ENCODE measurements around the gene BSCL2.
"Not testable (repeated sequence)": the region's sequence is repeated elsewhere in the genome, so short reads cannot be mapped to it uniquely, and the experiment has no call there.

BSCL2 gene

DNA sequence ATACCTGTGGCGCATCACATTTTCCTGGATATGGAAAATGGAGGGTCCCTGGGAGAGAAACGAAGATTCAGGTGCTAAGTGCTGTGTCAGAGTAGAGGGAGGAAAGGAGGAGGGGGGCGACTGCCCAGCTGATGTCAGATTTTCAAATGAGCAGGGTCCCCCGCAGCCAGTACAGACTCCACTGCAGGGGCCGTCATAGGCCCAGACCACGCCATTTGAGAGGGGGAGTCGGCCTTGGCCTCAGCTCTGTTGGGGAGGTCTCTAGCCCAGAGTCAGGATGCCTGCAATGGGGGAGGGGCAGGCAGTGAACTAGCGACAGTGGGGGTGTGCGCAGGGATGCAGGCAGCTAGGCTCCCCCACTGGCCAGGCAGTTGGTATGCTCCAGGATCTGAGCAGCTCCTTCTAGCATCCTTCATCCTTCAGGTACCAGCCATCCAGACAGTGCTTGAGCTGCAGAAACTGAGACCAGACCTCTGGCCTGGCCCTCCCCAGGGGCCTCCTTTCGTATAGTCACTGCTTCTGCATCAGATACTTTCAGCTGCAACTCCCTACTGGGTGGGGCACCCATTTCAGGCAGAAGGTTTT is at the start of gene BSCL2, which contains the start of gene GNG3:
BSCL2 (minus strand) TSS at position 148 of the 585 bp plus-strand sequence. CDS start 229 bp downstream, outside the sequence.
GNG3 (plus strand) TSS at position 400 of the 585 bp plus-strand sequence. CDS start 620 bp downstream, outside the sequence.
- DNase-seq: peak in 12 of 14 donors; percentile 8 to 99 (median 51)

DNA sequence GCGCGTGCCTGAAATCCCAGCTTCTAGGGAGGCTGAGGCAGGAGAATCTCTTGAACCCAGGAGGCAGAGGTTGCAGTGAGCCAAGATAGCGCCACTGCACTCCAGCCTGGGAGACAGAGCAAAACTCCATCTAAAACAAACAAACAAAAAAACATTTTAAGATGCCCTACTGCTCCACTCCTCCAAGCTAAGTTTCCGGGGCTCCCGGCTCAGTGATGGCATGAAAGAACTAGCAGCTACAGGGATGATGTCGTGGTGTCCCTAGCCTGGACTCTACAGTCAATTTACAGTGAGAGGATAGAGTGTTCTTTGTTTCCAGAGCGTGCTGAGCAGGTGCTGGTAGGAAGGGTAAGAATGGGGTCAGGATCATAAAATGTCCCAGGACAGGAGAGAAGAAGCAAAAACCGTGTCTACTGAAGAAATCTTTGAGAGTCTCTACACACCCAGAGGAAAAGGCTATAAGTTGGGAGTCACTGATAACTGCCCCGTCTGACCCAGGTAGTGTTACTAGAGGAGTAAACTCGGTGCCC is 47.9 kb upstream of the BSCL2 start:
- peak in 2 of 14 donors; percentile 8 to 11 for DNase-seq

DNA sequence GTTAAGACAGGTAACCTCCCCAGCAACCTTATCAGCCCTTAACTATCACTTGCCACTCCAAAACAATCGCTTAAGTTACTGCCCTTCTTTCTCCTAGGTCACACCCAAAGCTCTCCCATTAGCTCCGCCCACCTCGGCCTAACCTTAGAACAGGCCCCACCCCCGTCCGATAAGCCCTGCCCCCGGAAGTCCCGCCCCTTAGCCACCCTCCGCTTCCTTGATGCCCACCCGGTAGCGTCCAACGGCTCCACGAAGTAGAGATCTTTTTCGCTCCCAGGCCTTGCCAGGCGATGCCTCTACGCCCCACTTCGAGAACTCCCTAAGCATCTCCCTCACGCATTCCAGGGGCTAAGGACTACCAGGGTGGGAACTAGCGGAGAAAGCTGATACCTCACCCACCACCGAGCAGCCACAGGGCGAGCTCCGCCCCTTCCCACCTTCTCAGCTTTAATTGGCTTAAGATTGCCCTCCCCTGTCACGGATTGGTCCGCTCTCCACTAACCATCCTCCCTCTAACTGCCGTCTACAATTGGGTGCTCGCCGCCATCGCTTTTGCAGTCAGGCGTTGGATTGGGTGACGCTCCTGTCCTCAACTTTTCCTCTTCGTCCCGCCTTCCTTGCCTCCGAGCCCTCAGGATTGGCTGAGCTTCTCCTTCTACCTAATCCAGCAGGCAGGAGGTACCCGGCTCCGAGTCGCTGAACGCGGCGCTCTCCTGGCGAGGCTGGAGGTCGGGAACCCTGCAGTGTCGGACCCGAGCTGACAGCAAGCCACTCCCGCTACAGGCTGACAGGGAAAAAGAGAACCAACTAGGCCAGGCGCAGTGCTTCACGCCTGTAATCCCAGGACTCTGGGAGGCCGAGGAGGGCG is 46.7 kb upstream of the BSCL2 start, which contains the start of gene ZBTB3:
ZBTB3 (minus strand) TSS at position 425 of the 868 bp plus-strand sequence. CDS start 496 bp downstream, outside the sequence.
- peak; percentile 92 to 100 (median 98) for DNase-seq

DNA sequence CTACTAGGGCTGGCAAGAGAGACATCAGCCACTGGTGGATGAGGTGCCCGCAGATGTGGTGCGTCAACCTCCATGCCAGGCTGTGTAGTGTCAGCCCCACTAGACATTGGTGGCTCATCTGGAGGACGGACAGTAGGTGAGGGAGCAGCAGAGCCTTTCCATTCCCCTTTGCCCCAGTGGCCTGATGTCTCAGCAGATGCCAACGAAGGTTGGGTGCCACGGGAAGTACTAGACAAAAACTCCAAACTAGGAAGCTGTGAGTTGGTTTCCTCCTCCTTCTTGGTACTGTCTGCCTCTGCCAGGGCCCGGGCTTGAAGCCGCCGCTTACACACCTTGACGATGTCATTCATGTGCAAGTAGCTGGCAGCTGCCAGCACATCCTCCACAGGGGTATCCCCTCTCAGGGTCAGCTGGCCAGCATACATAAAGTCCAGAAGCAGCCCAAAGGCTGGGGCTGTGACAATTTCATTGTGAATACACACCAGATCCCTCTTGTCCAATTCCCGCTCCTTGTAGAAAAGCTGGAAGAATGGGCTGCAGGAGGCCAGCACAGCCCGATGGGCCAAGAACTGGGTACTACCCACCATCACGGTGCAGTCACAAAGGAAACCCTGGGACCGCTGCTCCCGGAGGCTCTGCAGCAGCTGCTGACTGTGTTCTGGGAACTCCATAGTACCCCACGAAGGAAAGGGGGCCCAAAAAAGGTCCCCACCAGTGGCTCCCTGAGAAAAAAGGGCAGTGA is 45.9 kb upstream of the BSCL2 start:
- peak in 1 of 14 donors; percentile 35 for DNase-seq

DNA sequence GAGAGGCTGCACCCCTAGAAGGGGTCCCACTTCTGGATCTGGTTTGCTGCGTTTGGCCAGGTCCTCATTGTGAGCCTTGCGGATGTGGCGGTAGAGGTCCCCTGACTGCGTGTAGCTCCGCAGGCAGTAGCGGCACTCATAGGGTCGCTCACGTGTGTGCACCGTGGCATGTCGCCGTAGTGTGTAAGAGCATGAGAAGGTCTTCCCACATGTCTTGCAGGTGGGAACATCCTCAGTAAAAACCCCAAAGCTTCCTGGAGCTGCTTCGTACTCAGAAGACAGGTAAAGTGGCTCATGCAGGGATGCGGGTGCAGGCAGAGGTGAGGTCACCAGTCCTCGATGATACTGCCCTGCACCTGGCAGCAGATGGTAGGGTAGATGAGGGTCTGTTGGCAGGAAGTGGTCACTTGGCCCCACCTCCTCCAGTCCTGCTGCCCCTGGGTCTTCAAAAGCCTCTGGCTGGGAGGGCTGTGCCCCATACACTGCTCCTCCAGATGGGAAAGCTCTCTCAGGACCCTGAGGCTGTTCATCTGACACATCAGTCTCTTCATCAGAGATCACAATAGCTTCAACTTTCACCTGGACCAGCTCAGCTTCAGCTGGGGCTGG is 45.1 kb upstream of the BSCL2 start:
- no peak for DNase-seq

DNA sequence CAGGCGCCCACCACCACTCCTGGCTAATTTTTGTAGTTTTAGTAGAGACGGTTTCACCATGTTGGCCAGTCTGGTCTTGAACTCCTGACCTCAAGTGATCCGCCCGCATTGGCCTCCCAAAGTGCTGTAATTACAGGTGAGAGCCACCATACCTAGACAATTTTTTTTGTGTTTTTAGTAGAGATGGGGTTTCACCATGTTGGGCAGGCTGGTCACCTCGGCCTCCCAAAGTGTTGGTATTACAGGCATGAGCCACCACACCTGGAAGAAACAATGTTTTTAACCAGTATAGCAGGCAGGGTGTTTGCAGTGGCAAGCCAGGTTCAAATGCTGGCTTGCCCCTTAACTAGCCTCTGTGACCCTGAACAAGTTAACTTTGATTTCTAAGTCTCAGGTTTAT is 42.7 kb upstream of the BSCL2 start:
- DNase-seq: not testable (repeated sequence)

DNA sequence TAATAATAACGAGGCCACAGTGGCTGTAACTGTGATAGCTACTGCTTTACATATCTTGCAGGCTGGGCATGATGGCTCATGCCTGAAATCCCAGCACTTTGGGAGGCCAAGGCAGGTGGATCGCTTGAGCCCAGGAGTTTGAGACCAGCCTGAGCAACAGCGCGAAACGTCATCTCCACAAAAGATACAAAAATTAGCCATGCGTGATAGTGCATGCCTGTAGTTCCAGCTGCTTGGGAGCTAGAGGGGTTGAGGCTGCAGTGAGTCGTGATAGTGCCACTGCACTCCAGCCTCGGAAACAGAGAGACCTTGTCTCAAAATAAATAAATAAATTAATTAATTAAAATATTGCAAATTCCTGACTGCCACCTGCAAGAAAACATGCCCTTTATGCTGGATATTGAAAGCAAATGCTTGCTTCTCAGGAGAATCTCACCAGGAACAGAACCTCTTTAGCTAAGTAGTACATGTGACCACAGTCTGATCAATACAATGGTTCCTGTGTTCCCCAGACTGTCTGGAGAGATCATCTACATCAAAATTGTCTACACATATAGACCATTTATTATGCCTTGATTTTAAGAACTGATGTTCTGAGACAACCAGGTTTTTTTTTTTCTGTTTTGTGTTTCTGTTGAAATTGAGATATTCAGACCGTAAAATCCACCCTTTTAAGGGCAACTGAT is 40.4 kb upstream of the BSCL2 start:
- DNase-seq: no peak

DNA sequence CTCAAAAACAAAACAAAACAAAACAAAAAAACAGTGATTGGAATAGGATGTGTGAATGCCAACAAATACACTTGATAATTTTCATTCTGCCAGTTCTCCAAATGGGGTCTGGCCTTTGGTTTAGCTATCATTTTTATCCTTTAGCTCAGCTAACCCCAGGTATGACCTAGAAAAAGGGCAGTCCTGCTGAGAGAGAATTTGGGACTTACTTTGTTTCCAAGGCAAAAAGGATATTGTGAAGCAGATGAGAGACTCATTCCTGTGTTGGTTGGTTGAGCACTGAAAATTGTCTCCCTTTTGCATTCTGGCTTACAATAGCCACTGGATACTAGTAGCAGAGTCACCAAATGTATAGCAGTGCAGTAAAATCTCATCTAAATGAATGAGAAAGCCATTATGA is 30.0 kb upstream of the BSCL2 start:
- peak in 1 of 14 donors; percentile 10 for DNase-seq

DNA sequence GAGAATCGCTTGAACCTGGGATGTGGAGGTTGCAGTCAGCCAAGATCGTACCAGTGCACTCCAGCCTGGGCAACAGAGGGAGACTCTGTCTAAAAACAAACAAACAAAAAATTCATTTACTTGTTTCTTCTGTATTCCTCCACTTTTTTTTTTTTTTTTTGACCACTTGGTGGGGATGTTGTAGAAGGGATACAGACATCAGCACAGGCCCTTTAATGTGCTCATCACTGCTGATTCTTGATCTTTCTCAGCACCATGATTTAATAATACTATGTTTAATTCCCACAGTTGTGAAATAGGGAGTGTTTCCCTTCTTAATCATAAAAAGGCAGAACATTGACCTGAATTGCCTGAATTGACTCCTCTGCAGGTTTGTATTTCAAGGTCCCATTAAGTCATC is 25.6 kb upstream of the BSCL2 start:
- no peak for DNase-seq

DNA sequence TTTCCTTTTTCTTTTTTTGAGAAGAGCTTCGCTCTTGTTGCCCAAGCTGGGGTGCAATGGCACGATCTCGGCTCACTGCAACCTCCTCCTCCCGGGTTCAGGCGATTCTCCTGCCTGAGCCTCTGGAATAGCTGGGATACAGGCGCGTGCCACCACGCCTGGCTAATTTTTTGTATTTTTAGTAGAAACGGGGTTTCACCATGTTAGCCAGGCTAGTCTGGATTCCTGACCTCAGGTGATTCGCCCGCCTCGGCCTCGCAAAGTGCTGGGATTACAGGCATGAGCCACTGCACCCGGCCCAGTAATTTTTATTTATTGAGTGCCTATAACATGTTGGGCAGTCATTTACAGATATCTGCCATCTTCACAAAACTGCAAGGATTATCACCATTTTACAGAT is 22.9 kb upstream of the BSCL2 start:
- DNase-seq: not testable (repeated sequence)

DNA sequence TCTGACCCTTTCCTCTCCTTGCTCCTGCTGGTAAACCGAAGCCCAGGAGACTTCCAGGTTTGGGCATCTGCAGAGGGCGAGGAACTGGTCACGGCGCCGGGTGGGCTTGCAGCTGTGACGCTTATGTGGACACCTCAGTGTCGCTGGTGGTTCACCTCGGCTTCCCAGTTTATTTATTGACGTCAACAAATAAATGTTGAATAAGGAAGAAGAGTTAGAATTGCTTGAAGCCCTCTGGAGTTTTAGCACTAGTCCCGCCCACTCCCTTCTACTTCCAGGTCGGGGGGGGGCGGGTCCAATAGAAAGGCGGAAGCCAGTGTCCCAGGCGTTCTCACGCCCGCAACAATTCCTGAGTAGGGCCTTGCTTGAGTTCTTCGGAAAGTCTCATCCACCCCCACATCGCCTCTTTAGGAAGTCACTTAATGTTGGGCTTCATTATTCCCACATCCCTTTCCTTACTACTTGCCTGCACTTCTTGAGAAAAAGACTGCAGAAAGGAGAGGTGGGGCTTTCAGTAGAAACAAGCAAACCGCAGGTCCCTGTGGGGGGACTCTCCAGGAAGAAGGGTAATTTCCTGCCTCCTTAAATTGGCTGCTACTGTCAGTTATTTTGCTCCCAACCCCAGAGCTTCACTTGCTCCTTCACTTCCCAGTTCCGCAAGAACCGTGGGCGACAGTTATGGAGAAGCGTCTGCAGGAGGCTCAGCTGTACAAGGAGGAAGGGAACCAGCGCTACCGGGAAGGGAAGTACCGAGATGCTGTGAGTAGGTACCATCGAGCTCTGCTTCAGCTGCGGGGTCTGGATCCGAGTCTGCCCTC is 21.2 kb upstream of the BSCL2 start, which contains the start of gene TTC9C:
TTC9C (plus strand) TSS at position 316 of the 818 bp plus-strand sequence; CDS start at position 679, 363 bp downstream.
- DNase-seq: peak; percentile 37 to 96 (median 86)

DNA sequence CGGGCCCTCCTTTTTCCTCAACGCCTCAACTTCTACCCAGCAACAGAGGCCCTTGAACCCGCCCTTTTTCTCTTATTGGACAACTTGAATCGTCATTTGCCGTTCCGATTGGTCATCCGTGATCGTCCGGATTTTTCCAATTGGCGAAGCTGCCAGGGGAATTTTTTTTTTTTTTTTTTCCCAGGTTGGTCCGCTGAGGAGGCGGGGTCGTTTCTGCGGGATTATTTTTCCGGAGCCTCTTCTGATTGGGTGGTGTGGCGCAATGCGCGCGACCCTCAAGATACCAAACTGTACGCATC is 20.6 kb upstream of the BSCL2 start:
- DNase-seq: peak; percentile 57 to 99 (median 94)

DNA sequence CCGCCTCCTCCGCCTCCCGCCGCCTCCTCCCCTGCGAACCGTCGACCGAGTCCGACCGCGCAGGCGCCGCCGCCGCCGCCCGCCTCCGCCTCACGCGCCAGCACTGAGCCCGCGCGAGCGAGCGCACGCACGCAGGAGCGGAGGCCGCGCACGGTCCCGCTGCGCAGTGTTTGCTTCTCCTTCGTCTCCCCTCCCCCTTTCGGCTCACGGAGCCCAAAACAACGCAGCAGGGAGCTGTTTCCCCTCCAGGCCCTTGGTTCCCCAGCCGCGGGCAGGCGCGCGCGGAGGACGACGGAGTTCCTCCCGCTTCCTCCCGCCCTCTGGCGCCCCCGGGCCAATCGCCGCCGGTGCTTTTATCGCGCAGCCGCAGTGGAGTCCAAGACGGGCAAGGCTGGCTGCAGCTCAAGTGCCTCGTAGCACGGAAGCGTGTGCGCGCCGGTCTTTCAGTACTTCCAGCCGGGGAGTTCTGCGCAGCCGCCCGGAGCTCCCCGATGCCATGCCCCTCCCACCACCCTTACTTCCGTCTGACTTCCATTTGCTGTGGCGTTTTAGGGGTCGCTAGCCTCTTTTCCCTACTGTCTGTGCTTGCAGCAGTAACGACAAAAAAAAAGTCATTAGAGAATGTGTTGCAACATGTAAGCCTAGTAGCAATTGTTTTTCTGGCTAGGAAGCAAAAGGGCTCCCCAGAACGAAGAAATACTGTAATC is 20.1 kb upstream of the BSCL2 start, which contains the start of gene HNRNPUL2:
HNRNPUL2 (minus strand) TSS at position 293 of the 707 bp plus-strand sequence. CDS start 301 bp downstream, outside the sequence.
- peak; percentile 84 to 99 (median 97) for DNase-seq

DNA sequence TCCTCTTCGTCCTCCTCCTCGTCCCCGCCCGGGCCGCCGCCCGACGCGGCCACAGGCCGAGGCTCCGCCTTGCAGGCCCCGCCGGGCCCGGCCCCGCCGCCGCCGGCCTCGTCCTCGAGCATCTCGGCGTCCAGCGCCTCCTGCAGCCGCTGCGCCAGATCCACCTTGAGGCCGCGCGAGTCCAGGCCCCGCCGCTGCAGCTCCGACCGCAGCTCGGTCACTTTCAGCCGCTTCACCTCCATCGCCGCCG is 19.6 kb upstream of the BSCL2 start:
- DNase-seq: no peak

DNA sequence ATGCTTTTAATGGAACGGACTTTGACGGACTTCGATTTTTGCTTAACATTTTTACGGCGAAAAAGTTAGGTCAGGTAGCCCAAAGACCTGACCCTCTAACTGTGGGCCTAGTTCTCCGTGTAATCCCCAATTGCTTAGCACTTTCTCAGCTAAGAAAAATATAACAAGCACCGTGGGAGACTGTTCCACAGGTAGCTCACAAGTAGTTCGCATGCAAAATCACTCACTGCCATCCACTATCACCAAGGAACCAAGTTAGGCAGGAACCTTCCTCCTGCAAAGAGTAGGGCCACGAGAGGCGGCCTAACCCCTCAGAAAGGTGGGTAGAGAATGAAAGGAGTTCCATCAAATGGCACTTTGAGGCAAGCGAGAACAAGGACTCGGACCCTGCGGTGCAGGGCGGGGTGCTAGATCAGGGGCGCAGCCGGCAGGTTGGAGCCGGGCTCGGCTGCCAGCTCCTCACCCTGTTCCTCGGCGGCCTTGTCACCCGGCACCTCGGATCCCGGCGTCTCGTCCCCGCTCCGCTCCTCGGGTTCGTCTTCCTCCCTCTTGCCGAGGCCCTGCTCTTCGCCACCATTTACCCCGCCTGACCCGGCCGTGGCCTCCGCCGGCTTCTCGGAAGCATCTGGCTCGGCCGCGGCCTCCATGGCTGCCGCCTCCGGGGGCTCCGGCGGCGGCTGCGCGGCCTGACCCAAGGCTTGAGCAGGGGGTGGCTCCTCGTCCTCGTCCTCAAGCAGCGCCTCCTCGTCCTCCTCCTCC is 19.1 kb upstream of the BSCL2 start:
- peak in 4 of 14 donors; percentile 12 to 63 (median 28) for DNase-seq

DNA sequence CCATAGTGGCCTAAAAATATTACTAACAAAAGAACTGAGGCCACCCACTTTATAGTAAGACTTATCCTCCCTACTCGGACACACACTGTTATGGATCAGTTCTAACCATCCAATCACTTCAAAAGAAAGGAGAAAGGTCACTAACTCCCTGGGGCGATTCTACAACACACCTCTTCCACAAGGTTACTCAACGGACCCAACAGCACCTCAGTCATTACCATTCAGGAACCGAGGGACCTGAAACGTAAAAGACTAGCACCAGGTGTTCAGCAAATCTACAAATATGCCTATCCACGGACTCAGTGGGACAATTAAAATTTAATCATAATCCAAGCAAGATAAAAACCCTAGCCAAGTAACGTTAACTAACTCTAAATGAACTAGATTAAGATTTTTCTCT is 18.4 kb upstream of the BSCL2 start:
- DNase-seq: no peak

DNA sequence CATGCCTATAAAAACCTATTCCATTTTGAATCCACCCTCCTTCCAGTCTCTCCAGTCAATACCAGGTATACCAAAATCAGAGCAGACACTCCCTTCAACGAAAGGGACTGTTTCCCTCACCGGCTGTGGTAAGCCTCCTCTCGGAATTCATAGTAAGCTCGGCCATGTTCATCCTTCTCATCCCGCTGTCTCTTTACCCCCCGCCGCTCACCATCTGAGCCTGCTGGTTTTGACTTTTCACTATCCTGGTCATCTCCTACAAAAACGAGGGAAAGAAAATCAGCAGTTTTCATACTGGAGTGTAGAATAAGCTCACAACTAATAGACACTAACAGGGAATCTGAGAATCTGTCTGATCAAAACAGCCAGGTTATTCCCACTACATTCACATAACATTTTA is 16.9 kb upstream of the BSCL2 start:
- DNase-seq: peak in 1 of 14 donors; percentile 54

DNA sequence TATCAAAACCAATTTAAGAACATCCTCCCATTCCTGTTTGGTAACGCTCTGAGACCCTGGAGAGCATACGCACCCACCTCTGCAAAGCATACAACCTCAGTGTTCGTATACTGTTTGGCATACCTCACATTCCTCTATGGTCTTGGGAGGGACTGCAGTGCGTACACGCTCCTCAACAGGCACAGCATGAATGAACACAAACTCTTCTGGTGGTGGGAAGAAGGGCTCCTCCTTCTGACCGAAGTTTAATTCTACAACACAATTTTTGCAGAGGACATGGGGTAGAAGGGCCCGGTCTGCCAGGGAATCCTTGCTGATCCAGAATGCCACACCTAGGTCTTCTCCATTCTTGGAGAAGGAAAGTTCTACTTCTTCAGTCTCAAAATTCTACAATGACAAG is 14.8 kb upstream of the BSCL2 start:
- no peak for DNase-seq

DNA sequence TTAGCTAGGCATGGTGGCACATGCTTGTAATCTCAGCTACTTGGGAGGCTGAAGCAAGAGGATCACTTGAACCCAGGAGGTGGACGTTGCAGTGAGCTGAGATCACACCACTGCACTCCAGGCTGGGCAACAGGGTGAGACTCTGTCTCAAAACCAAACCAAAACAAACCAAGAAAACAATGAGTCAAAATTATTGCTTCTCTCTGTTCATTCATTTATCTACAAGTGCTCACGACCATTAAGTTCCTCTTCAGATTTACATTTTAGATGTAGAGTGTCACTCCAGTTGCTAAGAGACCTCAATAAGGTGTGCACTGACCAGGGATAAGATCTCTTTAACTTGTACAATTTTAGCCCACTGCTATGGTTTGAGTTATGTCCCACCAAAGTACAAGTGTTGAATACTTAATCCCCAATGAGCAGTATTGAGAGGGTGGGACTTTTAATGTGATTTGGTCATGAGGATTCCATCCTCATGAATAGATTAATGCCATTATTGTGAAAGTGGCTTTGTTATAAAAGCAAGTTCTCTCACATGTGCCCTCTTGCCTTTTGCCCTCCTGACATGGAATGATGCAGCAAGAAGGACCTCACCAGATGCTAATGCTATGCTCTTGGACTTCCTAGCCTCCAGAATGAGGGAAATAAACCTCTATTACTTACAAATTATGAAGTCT is 12.2 kb upstream of the BSCL2 start:
- no peak for DNase-seq

Data from C1 segment of cervical spinal cord (tissue), 14 donors.